Thoracic aorta (tissue), 2 donors: ENCODE measurements around the gene SRRM4. TPM values are rescaled to one million over a fixed set of nuclear protein-coding genes. Genes with fewer than 3 reads are reported as not detected.

ENCODE experiments used
- ATAC-seq: fragments of 150-250 bp; one replicate; pipeline ENCODE4 v1.8.0; 2017; ENCODE audit warnings: low read depth; ENCODE audit not compliant: insufficient number of reproducible peaks, low FRiP score
- DNase-seq: peaks from one replicate; pipeline ENCODE4 v3.0.0-alpha.2; 2020; ENCODE audit warnings: low spot score
- H3K27ac ChIP-seq, 2 donors: fragments of 200-600 bp; sonication (generic); 1 replicate in 1 of 2; 2 replicates in 1 of 2; pipeline ENCODE4 v1.5.1; 2016; ENCODE audit warnings: mild to moderate bottlenecking in 2 of 2, moderate library complexity in 2 of 2
- H3K27me3 ChIP-seq: fragments of 200-600 bp; sonication (generic); replicated peaks from 2 replicates; pipeline ENCODE4 v1.6.0; 2016; ENCODE audit warnings: mild to moderate bottlenecking; ENCODE audit not compliant: insufficient read depth
- H3K36me3 ChIP-seq: fragments of 200-600 bp; sonication (generic); one replicate; pipeline ENCODE4 v1.5.1; 2016
- H3K4me1 ChIP-seq, 2 donors: fragments of 200-600 bp; sonication (generic); 1 replicate in 1 of 2; 2 replicates in 1 of 2; pipeline versions ENCODE4 v1.5.1 to v1.6.0; 2016; ENCODE audit warnings: low read depth in 2 of 2, mild to moderate bottlenecking in 1 of 2; ENCODE audit not compliant: control insufficient read depth in 1 of 2
- H3K4me3 ChIP-seq: fragments of 200-600 bp; sonication (generic); 2 replicates; pipeline ENCODE4 v1.5.1; 2016; ENCODE audit warnings: mild to moderate bottlenecking
- H3K9me3 ChIP-seq: fragments of 200-600 bp; sonication (generic); 2 replicates; pipeline ENCODE4 v1.5.1; 2016
- total RNA-seq, 2 donors: library from RNA; depleted of rRNA; stranded (reverse); fragments of >200 nt; gene quantifications; one replicate each; pipeline versions ENCODE4 v1.1.0 to v1.2.3, GENCODE V29; 2016
- TF ChIP-seq, protein P1 (sequence below): fragments of 200-600 bp; sonication (generic); IDR thresholded peaks from one replicate; pipeline ENCODE4 v1.5.1; 2019; ENCODE audit warnings: antibody characterized with exemption

The SRRM4 gene, protein sequence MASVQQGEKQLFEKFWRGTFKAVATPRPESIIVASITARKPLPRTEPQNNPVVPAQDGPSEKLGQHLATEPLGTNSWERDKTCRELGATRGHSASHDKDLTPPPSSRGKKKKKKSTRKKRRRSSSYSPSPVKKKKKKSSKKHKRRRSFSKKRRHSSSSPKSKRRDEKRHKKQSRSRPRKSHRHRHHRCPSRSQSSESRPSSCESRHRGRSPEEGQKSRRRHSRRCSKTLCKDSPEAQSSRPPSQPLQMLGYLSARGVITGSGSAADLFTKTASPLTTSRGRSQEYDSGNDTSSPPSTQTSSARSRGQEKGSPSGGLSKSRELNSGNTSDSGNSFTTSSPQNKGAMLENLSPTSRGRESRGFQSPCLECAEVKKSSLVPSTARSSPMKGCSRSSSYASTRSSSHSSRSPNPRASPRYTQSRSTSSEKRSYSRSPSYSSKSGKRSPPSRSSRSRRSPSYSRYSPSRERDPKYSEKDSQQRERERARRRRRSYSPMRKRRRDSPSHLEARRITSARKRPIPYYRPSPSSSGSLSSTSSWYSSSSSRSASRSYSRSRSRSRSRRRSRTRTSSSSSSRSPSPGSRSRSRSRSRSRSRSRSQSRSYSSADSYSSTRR
- total RNA-seq, result under 1 TPM in 1 of 2 donors, not detected in 1; 0.21 TPM

DNA sequence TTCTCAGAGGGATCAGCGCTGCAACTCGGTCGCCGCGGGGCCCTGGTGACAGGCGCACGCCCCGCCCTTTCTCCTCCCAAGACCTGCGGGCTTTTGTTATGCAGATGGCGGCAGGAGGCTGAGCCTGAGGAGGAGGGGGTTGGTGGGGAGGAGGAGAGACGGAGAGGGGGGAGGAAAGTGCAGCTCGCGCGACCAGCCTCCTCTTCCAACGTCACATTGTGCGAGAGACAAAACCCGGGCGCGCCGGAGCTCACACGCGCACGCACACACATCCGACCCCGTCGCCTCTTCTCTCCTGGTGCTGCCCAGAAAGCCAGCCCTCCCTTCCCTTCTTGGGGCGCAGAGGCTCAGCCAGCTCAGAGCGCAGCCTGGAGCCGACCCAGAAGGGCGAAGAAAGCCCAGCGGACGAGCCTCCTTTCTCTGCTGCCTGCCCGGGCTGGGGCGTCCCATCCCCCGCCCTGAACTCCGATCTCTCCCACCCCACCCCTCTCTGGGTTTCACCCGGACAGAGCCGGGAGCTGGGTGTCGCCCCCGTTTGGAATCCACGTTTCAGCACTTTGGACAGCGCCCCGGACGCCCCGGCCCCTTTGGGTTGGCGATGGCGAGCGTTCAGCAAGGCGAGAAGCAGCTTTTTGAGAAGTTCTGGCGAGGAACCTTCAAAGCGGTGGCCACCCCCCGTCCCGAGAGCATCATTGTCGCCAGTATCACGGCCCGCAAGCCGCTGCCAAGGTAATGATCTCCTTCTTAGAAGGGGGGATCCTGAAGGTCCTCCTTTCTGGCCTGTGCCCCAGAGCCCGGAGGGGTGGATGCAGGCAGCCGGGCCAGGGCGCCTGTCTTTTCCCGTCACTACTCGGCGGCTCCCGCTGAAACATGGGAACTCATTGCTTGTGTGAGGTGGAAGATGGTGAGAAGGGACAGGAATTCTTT is at the start of gene SRRM4:
Gene SRRM4, plus strand, starts transcription at position 257 of the 927 bp plus-strand sequence. Its CDS starts 342 bp downstream, at position 599.
- Histone ChIP-seq H3K27me3 (no peaks in the 10 kb centered on the region), H3K4me3 (no peak within 1 kb of the TSS)
- DNase-seq, result no peak

DNA sequence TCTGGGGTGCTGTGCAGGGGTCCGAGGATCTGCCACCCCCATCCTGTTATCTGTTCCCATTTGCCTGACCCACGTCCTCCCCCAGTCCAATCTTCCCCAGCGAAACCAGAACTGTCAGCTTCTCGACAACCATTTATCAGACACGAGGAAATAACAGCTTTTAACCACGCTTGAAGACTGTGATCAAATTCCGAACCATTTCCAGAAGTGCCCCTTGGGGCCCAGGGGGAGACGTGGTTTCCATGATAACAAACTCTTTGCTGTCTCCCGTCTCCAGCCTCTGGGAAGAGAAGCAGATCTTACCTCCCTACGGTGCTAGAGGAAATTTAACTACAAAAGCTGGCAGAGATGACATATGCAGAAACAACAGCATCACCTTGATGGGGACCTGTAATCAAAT is 35.1 kb upstream of the SRRM4 start:
- ATAC-seq, result no peak
- H3K27me3 ChIP-seq, result no peaks in the 10 kb centered on the region
- no peak overlapping the region for H3K27ac ChIP-seq
- no peaks in the 10 kb centered on the region for H3K9me3 ChIP-seq
- no peaks in the 10 kb centered on the region for H3K4me1 ChIP-seq
- no peaks in the 10 kb centered on the region for H3K36me3 ChIP-seq
- H3K4me3 ChIP-seq, result no peak overlapping the region
- DNase-seq, result no peak
- TF ChIP-seq, protein P1, sequence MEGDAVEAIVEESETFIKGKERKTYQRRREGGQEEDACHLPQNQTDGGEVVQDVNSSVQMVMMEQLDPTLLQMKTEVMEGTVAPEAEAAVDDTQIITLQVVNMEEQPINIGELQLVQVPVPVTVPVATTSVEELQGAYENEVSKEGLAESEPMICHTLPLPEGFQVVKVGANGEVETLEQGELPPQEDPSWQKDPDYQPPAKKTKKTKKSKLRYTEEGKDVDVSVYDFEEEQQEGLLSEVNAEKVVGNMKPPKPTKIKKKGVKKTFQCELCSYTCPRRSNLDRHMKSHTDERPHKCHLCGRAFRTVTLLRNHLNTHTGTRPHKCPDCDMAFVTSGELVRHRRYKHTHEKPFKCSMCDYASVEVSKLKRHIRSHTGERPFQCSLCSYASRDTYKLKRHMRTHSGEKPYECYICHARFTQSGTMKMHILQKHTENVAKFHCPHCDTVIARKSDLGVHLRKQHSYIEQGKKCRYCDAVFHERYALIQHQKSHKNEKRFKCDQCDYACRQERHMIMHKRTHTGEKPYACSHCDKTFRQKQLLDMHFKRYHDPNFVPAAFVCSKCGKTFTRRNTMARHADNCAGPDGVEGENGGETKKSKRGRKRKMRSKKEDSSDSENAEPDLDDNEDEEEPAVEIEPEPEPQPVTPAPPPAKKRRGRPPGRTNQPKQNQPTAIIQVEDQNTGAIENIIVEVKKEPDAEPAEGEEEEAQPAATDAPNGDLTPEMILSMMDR, result no peak

More for the DNA sequence above, at the start of gene SRRM4:
- H3K27ac ChIP-seq, result no peak within 1 kb of the TSS
- no peak for ATAC-seq
- TF ChIP-seq, protein P1, result no peak
- H3K4me1 ChIP-seq, result no peaks in the 10 kb centered on the region
- no peaks in the 10 kb centered on the region for H3K36me3 ChIP-seq
- H3K9me3 ChIP-seq, result no peaks in the 10 kb centered on the region

DNA sequence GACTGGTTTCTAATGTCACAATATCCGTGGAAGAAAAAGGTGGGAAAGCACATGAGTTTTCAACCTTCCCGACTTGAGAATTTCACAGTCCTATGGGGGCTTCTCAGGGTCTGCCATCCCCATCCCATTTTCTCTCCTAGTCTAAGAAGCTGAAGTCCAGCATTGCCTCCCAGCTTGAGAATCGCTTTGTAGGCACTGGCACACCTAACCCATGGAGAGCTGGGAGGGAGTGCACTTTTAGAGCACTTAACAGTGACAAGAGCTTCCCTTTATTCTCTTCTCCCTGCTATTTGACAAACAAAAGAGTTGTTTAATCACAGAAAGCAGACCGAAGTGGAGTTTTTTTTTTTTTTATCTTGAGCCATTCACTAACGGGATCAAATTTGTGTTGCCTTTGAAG is 22.8 kb upstream of the SRRM4 start:
- DNase-seq (no peak), ATAC-seq (no peak)
- no peaks in the 10 kb centered on the region for H3K4me1 ChIP-seq
- H3K36me3 ChIP-seq, result no peaks in the 10 kb centered on the region
- H3K27ac ChIP-seq, result no peak overlapping the region
- TF ChIP-seq, protein P1, result no peak
- H3K4me3 ChIP-seq, result no peak overlapping the region
- H3K9me3 ChIP-seq, result no peaks in the 10 kb centered on the region
- H3K27me3 ChIP-seq, result no peaks in the 10 kb centered on the region

DNA sequence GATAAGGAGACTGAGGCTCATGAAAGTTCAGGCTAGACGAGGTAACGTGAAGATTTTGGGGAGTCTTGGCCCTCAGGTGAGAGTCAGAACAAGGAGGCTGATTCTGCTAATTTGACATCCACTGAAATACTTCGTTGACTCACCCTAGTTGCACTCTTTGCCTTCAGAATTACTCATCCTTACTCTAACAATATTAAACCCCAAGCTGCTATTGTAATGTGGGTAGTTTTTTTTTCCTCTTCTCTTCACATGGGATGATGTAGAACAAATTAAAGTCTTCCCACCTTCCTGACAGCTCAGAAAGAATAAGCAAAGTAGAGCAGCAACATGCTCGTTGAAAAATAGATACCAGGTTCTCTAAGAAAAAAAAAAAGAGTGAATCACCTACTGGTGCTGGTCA is 22.0 kb upstream of the SRRM4 start:
- Histone ChIP-seq H3K27ac (no peak overlapping the region), H3K4me1 (no peaks in the 10 kb centered on the region), H3K9me3 (no peaks in the 10 kb centered on the region), H3K27me3 (no peaks in the 10 kb centered on the region), H3K4me3 (no peak overlapping the region), H3K36me3 (no peaks in the 10 kb centered on the region)
- TF ChIP-seq, protein P1, result no peak
- DNase-seq (no peak), ATAC-seq (no peak)
